ENCODE results near the gene TBL1Y.

TBL1Y gene

DNA sequence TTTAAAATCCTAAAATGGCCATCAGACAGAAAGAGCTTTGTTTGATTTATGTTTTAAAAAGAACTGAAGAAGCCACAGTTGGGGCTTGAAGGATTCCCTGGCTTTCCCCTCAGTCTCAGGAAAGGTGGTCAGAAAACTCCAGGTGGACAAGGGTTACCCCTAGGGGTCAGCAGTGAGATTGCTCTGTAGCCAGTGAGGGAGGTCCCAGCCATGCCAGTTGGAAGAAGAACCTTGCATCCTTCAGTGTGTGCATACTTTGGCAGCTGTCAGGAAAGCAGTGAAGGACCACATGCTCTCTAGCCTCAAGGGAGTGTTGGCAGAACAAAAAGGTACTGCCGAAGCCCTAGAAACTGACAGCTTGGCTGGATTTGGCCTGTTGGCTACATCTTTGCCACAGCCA, 182.3 kb downstream of the TBL1Y start:
- no peak for DNase-seq

DNA sequence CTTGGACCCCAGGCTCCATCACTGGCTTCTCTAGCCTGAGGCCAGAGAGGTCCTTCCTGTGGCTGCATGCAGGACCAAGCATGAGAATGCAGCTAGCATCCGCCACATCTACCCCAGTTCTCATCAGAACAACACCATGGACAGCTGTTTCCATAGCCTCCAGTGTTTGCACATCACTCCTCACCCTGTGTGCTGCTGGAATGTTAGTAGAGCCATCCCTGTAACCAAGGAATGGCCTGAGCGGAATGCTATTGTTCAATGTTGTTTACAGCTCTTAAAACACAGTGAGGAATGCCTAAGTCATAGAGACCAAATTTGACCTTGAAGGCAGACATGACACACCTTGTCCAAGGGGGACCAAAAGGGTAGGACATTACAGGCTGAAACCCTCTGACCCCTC, 183.9 kb downstream of the TBL1Y start:
- no peak for DNase-seq

DNA sequence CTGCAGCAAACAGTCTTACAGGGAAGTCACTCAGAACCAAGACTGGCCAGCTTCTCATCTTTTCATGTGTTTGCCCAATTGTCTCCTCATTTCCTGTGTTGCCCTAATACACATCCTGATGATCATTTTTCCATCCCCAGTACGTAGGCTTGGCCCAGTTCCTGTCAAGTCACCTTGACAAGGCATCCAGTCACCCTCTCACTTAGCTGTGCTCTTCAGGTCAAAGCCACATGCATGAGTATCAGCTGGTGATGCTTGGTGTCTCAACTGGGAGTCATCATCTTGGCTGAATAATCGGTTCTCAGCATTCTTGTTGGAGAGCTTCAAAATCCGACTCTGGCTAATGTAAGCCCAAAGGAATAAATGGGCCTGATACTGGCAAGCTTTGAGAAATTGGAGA, 186.5 kb downstream of the TBL1Y start:
- no peak for DNase-seq

DNA sequence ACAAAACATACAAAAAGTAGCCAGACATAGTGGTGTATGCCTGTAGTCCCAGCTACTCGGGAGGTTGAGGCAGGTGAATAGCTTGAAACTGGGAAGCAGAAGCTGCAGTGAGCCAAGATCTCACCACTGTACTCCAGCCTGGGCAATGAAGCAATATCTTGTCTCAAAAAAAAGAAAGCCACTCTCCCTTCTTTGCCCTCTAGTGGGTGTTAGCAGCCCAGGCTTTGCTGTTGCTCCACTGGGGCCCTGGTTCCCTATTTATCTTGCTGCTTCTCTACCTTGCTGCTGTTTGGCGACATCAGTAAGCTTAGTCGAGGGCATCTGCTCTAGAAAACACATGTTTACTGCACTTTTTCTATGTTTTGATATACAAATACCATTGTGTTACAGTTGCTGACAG, 189.2 kb downstream of the TBL1Y start:
- peak; percentile 2 to 9 for DNase-seq

DNA sequence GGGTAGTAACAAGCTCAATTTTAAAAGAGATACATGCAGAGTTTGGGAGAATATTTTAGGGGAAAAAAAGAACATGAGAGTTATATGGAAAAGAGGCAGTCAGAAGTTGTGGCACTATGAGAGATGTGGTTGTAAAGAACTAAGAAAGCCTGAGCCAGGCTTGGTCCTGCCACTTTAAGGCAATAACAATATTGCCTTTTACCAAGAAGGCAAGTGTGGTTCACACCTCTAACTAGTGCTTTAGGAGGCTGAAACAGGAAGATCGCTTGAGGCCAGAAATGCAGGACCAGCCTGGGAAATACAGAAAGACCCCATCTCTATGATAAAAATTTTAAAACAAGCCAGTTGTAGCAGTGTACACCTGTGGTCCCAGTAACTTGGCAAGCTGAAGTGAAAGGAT, 192.2 kb downstream of the TBL1Y start:
- no peak for DNase-seq

DNA sequence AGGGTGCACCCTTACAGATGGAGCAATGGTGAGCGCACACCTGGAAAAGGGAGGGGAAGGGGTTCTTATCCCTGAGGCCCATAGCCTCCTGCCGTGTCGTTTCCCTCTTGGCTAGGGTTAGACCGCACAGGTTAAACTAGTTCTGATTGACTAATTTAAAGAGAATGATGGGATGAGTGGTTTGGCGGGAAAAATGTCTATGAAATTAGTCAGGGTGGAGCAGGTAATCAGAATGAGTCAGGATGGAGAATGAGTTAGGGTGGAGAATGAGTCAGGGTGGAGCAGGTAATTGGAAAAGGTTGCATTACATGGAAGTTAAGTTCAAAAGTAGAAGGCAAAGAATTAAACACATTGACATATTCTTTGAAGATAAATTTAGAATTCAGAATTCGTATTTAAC, 196.7 kb downstream of the TBL1Y start:
- DNase-seq, result no peak

DNA sequence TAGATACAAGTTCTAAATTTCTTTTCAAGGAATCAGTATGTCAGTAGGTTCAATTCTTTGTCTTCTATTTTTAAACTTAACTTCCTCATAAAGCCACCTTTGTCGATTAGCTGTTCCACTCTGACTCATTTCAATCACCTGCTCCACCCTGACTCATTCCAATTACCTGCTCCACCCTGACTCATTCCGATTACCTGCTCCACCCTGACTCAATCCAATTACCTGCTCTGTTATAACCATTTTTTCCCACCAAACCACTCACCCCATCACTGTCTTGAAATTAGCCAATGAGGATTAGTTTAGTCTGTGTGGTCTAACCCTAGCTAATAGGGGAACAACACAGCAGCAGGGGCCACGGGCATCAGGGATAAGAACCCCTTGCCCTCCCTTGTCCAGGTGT, 199.6 kb downstream of the TBL1Y start:
- no peak for DNase-seq

DNA sequence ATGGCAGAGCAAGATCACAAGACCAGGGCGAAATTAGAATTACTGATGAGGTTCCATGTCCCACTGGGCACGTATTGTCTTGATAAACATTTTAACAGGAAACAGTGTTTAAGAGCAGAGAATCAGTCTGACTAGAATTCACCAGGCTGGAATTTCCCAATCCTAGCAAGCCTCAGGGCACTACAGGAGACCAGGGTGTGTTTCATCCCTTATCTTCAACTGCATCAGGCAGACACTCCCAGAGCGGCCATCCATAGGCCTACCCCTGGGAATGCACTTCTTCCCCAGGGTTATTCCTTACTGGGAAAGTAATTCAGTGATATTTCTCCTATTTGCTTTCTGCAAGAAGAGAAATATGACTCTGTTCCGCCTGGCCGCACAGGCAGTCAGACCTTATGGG, 205.4 kb downstream of the TBL1Y start:
- no peak for DNase-seq

DNA sequence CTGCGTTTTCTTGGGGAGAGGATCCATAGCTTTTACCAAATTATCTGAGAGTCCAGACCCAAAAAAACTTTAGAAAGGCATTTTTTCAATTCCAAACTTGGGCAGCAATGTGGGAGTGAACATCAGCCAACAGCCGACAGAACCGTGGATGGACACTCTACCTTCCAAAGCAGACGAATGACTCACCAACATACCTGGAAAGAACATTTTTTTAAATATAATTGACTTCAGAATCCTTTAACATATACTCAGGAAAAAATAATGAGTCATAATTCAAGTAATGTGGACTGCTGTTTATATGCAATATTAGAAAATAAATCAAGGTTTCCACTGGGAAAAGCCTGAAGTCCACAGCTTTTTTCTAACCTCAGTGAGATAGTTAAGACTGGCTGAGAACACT, 211.7 kb downstream of the TBL1Y start:
- DNase-seq, result no peak

DNA sequence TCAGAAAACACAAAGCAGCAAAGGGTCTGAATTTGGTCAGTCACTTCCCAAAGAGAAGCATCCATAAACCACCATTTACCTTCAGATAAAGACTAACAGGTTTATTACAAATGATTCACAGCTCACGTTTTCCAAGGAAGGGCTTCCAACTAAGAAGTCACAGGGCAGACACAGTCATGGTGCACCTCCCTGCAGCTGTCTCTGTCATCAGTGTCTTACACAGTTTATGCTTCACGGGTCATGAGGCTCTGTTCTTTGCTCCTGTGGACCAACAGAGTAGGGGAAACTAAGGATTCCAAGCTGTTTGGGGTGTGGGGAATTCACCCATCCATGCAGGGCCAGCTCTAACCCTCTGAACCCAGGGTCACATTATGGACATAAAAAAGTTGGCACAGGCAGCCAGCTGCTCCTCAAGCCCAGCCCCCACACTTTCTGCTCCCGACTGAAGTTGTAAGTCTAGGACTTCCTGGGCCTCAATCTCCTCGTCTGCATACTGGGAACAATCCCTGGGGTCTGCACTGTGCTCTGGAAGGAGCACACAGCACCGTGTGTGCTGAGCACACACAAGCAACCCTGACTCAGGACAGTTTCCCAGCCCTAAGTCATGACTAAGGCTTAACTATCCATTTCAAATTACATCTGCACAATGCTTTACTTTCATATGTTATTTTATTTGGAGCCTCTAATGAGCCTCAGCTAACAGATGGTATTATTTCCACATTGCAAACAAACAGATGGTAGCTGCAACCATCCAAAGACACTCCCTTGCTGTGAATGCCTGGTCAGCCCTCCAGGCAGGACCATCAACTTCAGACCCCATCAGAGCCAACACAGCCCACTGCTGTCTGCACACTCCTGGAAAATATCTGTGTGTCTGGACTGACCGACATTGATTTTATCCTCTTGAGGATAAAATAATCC, 214.9 kb downstream of the TBL1Y start:
- DNase-seq, result no peak

DNA sequence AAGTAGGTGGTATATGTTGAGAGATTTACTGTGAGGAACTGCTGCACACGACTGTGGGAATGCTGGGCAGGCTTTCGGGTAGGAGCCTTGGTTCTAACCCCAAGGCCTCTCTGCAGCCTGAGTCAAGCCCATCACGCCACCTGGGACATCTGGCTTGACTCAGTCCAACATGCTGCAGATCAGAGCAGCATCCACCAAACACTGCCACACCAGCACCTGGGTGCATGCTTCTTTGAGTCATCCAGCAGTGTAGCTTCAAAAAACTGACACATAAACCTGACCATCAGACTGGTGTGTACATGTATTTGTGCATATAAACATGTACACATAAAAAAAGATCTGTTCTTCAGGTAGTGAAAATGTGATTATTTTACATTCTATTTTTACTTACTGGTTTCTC, 217.7 kb downstream of the TBL1Y start:
- DNase-seq, result no peak

All from inflammatory macrophage (primary cell).